HEK293 (cell line): ENCODE results near the gene CHST8.

Source experiments
- ATF2 ChIP-seq: fragments of 450-650 bp; formaldehyde crosslinking; IDR thresholded peaks from 2 replicates; pipeline ENCODE4 v1.5.1; 2016; ENCODE audit warnings: missing biosample characterization, missing genetic modification characterization, low read depth
- MYNN ChIP-seq: fragments of 450-650 bp; formaldehyde crosslinking; IDR thresholded peaks from 2 replicates; pipeline ENCODE4 v1.5.1; 2016; ENCODE audit warnings: missing biosample characterization, missing genetic modification characterization, borderline replicate concordance
- SP2 ChIP-seq: fragments of 450-650 bp; formaldehyde crosslinking; IDR thresholded peaks from 2 replicates; pipeline ENCODE4 v1.5.1; 2016; ENCODE audit warnings: missing biosample characterization, missing genetic modification characterization

- TF ChIP-seq SP2 (tag by site-specific recombination) = no peak
- no peak for TF ChIP-seq MYNN (tag by site-specific recombination)
- TF ChIP-seq ATF2 (tag by site-specific recombination) = no peak
Measured at GRCh38 chr19:33722456-33723239, 100.9 kb downstream of the CHST8 start.
